GM19099 (cell line): Measurements from ENCODE around the gene CEP164.
A peak's percentile ranks its signal among the peaks of the same experiment; 100 is the strongest.

Experiments
- POLR2A ChIP-seq: IDR thresholded peaks from 3 replicates; pipeline ENCODE4 v1.6.1; 2011; ENCODE audit warnings: low read depth; ENCODE audit not compliant: insufficient read length; ENCODE audit errors: extremely low read depth

The CEP164 gene

GRCh38 chr11:117327567-117328374 is at the start of gene CEP164:
Gene CEP164 (plus strand): TSS chr11:117327854. CDS start chr11:117338587, 10,733 bp downstream.
- TF ChIP-seq POLR2A: peak; percentile 89

- no peak for TF ChIP-seq POLR2A
Measured at GRCh38 chr11:117278347-117278746, 49.3 kb upstream of the CEP164 start.

- no peak for TF ChIP-seq POLR2A
Measured at GRCh38 chr11:117279711-117280376, 47.8 kb upstream of the CEP164 start.

GRCh38 chr11:117281159-117281558 is 46.5 kb upstream of the CEP164 start:
- no peak for TF ChIP-seq POLR2A

- no peak for TF ChIP-seq POLR2A
Measured at GRCh38 chr11:117281869-117282268, 45.8 kb upstream of the CEP164 start.

GRCh38 chr11:117282956-117283355 is 44.7 kb upstream of the CEP164 start:
- no peak for TF ChIP-seq POLR2A

GRCh38 chr11:117284053-117284452 is 43.6 kb upstream of the CEP164 start:
- no peak for TF ChIP-seq POLR2A

GRCh38 chr11:117286588-117286987 is 41.1 kb upstream of the CEP164 start:
- no peak for TF ChIP-seq POLR2A

GRCh38 chr11:117287668-117288067 is 40.0 kb upstream of the CEP164 start:
- TF ChIP-seq POLR2A: no peak

GRCh38 chr11:117289795-117290194 is 37.9 kb upstream of the CEP164 start:
- no peak for TF ChIP-seq POLR2A

GRCh38 chr11:117290809-117291396 is 36.8 kb upstream of the CEP164 start, which contains the start of gene BACE1-AS:
Gene BACE1-AS (plus strand): TSS chr11:117291346.
- TF ChIP-seq POLR2A: no peak

- TF ChIP-seq POLR2A: no peak
Measured at GRCh38 chr11:117292616-117293015, 35.0 kb upstream of the CEP164 start.

- TF ChIP-seq POLR2A: no peak
Measured at GRCh38 chr11:117295438-117296137, 32.1 kb upstream of the CEP164 start.

GRCh38 chr11:117296881-117297280 is 30.8 kb upstream of the CEP164 start:
- TF ChIP-seq POLR2A: no peak

- no peak for TF ChIP-seq POLR2A
Measured at GRCh38 chr11:117298195-117298594, 29.5 kb upstream of the CEP164 start.
